Activated CD8-positive, alpha-beta T cell treated with anti-CD3 and anti-CD28 coated beads for 36 hours (primary cell): ENCODE measurements around the gene DENND11. TPM values are rescaled to one million over a fixed set of nuclear protein-coding genes. Genes with fewer than 3 reads are reported as not detected.

Experiments
- ATAC-seq: fragments of 200-7000 bp; cut with Tn5 transposase; one replicate; pipeline ENCODE4 v1.10.0; 2021; ENCODE audit warnings: mild to moderate bottlenecking, moderate library complexity
- CTCF ChIA-PET: fragments of 350-600 bp; sonication (Branson Sonifier 250); formaldehyde crosslinking; loops from one replicate; lab custom pipeline; 2021; ENCODE audit warnings: antibody characterized with exemption; lab: Charles Lee
- POLR2A ChIA-PET: fragments of 350-600 bp; sonication (Branson Sonifier 250); formaldehyde crosslinking; loops from one replicate; lab custom pipeline; 2021; ENCODE audit warnings: antibody characterized with exemption; lab: Charles Lee
- DNase-seq: peaks from one replicate; pipeline ENCODE4 v3.0.0-alpha.2; 2020
- H3K27ac Mint-ChIP-seq: one replicate; pipeline ENCODE4 v1.8.0; 2021; ENCODE audit warnings: mild to moderate bottlenecking, mixed read lengths
- H3K27me3 Mint-ChIP-seq: one replicate; pipeline ENCODE4 v1.8.0; 2021; ENCODE audit warnings: mixed read lengths
- H3K36me3 Mint-ChIP-seq: one replicate; pipeline ENCODE4 v1.8.0; 2021; ENCODE audit warnings: low read depth, mixed read lengths
- H3K4me1 Mint-ChIP-seq: one replicate; pipeline ENCODE4 v1.8.0; 2021; ENCODE audit warnings: low read depth, mixed read lengths
- H3K4me3 Mint-ChIP-seq: one replicate; pipeline ENCODE4 v1.8.0; 2021; ENCODE audit warnings: mild to moderate bottlenecking, moderate library complexity, mixed read lengths
- H3K9me3 Mint-ChIP-seq: one replicate; pipeline ENCODE4 v1.8.0; 2021; ENCODE audit warnings: mixed read lengths
- intact Hi-C: fragments of 100-400 bp; cut with micrococcal nuclease; formaldehyde crosslinking; loops from one replicate; pipeline ENCODE4 v1.10.0; 2022
- total RNA-seq, 2 experiments: library from RNA; stranded (reverse); gene quantifications; one replicate each; pipeline ENCODE4 v1.2.3, GENCODE V29; 2021
- TF ChIP-seq, protein P1 (sequence below): fragments of 200-600 bp; IDR thresholded peaks from one replicate; pipeline ENCODE4 v1.8.0; 2022; ENCODE audit warnings: antibody characterized with exemption, mild to moderate bottlenecking

The DENND11 gene
- total RNA-seq, 2 experiments from 2014 or later, result 28.6 to 32.2 TPM

DNA sequence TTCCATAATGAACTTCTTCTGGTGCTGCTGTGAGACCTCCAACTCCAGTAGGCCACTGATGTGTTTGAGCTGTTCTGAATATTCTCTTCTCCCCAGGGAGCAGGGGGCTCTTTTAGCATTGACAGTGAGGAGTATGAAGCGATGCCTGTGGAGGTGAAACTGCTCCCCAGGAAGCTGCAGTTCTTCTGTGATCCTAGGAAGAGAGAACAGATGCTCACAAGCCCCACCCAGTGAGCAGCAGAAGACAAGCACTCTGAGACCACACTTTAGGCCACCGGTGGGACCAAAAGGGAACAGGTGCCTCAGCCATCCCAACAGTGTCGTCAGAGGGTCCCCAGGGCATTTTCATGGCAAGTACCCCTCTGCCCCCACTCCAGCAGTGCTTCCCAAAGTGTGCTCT is 49.3 kb downstream of the DENND11 start:
- H3K9me3 Mint-ChIP-seq, result no peaks in the 10 kb centered on the region
- H3K36me3 Mint-ChIP-seq, result peaks cover 18% of the 10 kb centered on the region
- TF ChIP-seq, protein P1, sequence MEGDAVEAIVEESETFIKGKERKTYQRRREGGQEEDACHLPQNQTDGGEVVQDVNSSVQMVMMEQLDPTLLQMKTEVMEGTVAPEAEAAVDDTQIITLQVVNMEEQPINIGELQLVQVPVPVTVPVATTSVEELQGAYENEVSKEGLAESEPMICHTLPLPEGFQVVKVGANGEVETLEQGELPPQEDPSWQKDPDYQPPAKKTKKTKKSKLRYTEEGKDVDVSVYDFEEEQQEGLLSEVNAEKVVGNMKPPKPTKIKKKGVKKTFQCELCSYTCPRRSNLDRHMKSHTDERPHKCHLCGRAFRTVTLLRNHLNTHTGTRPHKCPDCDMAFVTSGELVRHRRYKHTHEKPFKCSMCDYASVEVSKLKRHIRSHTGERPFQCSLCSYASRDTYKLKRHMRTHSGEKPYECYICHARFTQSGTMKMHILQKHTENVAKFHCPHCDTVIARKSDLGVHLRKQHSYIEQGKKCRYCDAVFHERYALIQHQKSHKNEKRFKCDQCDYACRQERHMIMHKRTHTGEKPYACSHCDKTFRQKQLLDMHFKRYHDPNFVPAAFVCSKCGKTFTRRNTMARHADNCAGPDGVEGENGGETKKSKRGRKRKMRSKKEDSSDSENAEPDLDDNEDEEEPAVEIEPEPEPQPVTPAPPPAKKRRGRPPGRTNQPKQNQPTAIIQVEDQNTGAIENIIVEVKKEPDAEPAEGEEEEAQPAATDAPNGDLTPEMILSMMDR, result no peak
- intact Hi-C loops, result no loop called here
- ChIA-PET CTCF (interaction anchor here (1.6 to 3.5 kb wide), 3 partner anchors 55 to 119 kb away, joined by 7 to 51 read pairs (median 17); partner anchors contain the start of genes SSBP1 and WEE2), POLR2A (no interaction called here)
- DNase-seq (no peak), ATAC-seq (no peak)
- H3K27ac Mint-ChIP-seq, result no peak overlapping the region
- H3K27me3 Mint-ChIP-seq, result no peaks in the 10 kb centered on the region
- H3K4me1 Mint-ChIP-seq, result peaks cover 6% of the 10 kb centered on the region
- no peak overlapping the region for H3K4me3 Mint-ChIP-seq

Other genes with a start within 250 kb of the DENND11 start
- 10 to 100 TPM; 70.1 to 73.7 TPM for gene AGK, start 150.8 kb downstream of the DENND11 start, total RNA-seq
- gene WEE2, start 6.2 kb upstream of the DENND11 start, total RNA-seq, result not detected
- gene SSBP1, start 36.2 kb upstream of the DENND11 start, total RNA-seq, result 100 to 1,000 TPM; 247 to 249 TPM
- 1 to 10 TPM in 1 of 2 experiments, under 1 TPM in 1; 0.94 to 1.0 TPM for gene TAS2R3, start 61.9 kb upstream of the DENND11 start, total RNA-seq
- under 1 TPM; 0.43 to 0.54 TPM for gene TAS2R4, start 74.5 kb upstream of the DENND11 start, total RNA-seq
- 1 to 10 TPM in 1 of 2 experiments, under 1 TPM in 1; 0.83 to 1.8 TPM for gene TAS2R5, start 88.1 kb upstream of the DENND11 start, total RNA-seq
- gene PRSS37, start 139.3 kb upstream of the DENND11 start, total RNA-seq, result not detected
- gene OR9A4, start 214.2 kb upstream of the DENND11 start, total RNA-seq, result not detected
- not detected for gene CLEC5A, start 244.8 kb upstream of the DENND11 start, total RNA-seq